Activated naive CD8-positive, alpha-beta T cell (primary cell): ENCODE data around the gene GTF2IRD1.
"Not testable (repeated sequence)": the region's sequence is repeated elsewhere in the genome, so short reads cannot be mapped to it uniquely, and the experiment has no call there.

ENCODE experiments used
- H3K27ac Mint-ChIP-seq: one replicate; pipeline ENCODE4 v1.8.0; 2021; ENCODE audit warnings: mixed read lengths
- H3K27me3 Mint-ChIP-seq: one replicate; pipeline ENCODE4 v1.8.0; 2021; ENCODE audit warnings: mixed read lengths
- H3K36me3 Mint-ChIP-seq: one replicate; pipeline ENCODE4 v1.8.0; 2021; ENCODE audit warnings: mixed read lengths
- H3K4me1 Mint-ChIP-seq: one replicate; pipeline ENCODE4 v1.8.0; 2021; ENCODE audit warnings: low read depth, mixed read lengths
- H3K4me3 Mint-ChIP-seq: one replicate; pipeline ENCODE4 v1.8.0; 2021; ENCODE audit warnings: mild to moderate bottlenecking, mixed read lengths
- H3K9me3 Mint-ChIP-seq: one replicate; pipeline ENCODE4 v1.8.0; 2021; ENCODE audit warnings: low read depth, mixed read lengths

GTF2IRD1 gene

GRCh38 chr7:74453322-74454011 is at the start of gene GTF2IRD1:
Gene GTF2IRD1, plus strand, starts transcription at chr7:74453906. Its CDS starts 54,175 bp downstream, at chr7:74508081.
- H3K27me3 Mint-ChIP-seq: no peaks in the 10 kb centered on the region
- H3K9me3 Mint-ChIP-seq: no peaks in the 10 kb centered on the region
- H3K4me3 Mint-ChIP-seq: peak within 1 kb of the TSS; percentile 87
- peaks cover 15% of the 10 kb centered on the region for H3K4me1 Mint-ChIP-seq
- H3K36me3 Mint-ChIP-seq: no peaks in the 10 kb centered on the region
- H3K27ac Mint-ChIP-seq: peak within 1 kb of the TSS; percentile 93

GRCh38 chr7:74404388-74404700 is 49.4 kb upstream of the GTF2IRD1 start:
- Mint-ChIP-seq H3K4me3 (no peak overlapping the region), H3K27me3 (no peaks in the 10 kb centered on the region), H3K36me3 (no peaks in the 10 kb centered on the region), H3K9me3 (no peaks in the 10 kb centered on the region), H3K4me1 (no peaks in the 10 kb centered on the region), H3K27ac (no peak overlapping the region)

GRCh38 chr7:74404741-74405140 is 49.0 kb upstream of the GTF2IRD1 start:
- no peak overlapping the region for H3K4me3 Mint-ChIP-seq
- no peaks in the 10 kb centered on the region for H3K27me3 Mint-ChIP-seq

GRCh38 chr7:74405191-74405898 is 48.4 kb upstream of the GTF2IRD1 start:
- Mint-ChIP-seq H3K27me3 (no peaks in the 10 kb centered on the region), H3K27ac (no peak overlapping the region), H3K4me3 (no peak overlapping the region), H3K9me3 (no peaks in the 10 kb centered on the region), H3K4me1 (no peaks in the 10 kb centered on the region), H3K36me3 (no peaks in the 10 kb centered on the region)

More at GRCh38 chr7:74404741-74405140, 49.0 kb upstream of the GTF2IRD1 start:
- no peak overlapping the region for H3K27ac Mint-ChIP-seq
- H3K9me3 Mint-ChIP-seq: no peaks in the 10 kb centered on the region
- H3K4me1 Mint-ChIP-seq: no peaks in the 10 kb centered on the region
- no peaks in the 10 kb centered on the region for H3K36me3 Mint-ChIP-seq

- no peaks in the 10 kb centered on the region for H3K9me3 Mint-ChIP-seq
- no peaks in the 10 kb centered on the region for H3K4me1 Mint-ChIP-seq
- no peaks in the 10 kb centered on the region for H3K27me3 Mint-ChIP-seq
Observed at GRCh38 chr7:74405899-74406512, 47.7 kb upstream of the GTF2IRD1 start.

GRCh38 chr7:74407958-74408357 is 45.7 kb upstream of the GTF2IRD1 start:
- H3K27me3 Mint-ChIP-seq: no peaks in the 10 kb centered on the region
- H3K27ac Mint-ChIP-seq: no peak overlapping the region
- no peaks in the 10 kb centered on the region for H3K9me3 Mint-ChIP-seq
- no peak overlapping the region for H3K4me3 Mint-ChIP-seq
- no peaks in the 10 kb centered on the region for H3K4me1 Mint-ChIP-seq
- no peaks in the 10 kb centered on the region for H3K36me3 Mint-ChIP-seq

More at GRCh38 chr7:74405899-74406512, 47.7 kb upstream of the GTF2IRD1 start:
- Mint-ChIP-seq H3K36me3 (no peaks in the 10 kb centered on the region), H3K27ac (no peak overlapping the region), H3K4me3 (no peak overlapping the region)

- H3K4me1 Mint-ChIP-seq: no peaks in the 10 kb centered on the region
- H3K27ac Mint-ChIP-seq: no peak overlapping the region
- H3K9me3 Mint-ChIP-seq: no peaks in the 10 kb centered on the region
- H3K36me3 Mint-ChIP-seq: no peaks in the 10 kb centered on the region
- H3K4me3 Mint-ChIP-seq: no peak overlapping the region
- no peaks in the 10 kb centered on the region for H3K27me3 Mint-ChIP-seq
Observed at GRCh38 chr7:74409571-74409970, 44.1 kb upstream of the GTF2IRD1 start.

GRCh38 chr7:74410772-74411171 is 42.9 kb upstream of the GTF2IRD1 start:
- no peaks in the 10 kb centered on the region for H3K36me3 Mint-ChIP-seq
- no peaks in the 10 kb centered on the region for H3K4me1 Mint-ChIP-seq
- H3K9me3 Mint-ChIP-seq: no peaks in the 10 kb centered on the region
- no peak overlapping the region for H3K4me3 Mint-ChIP-seq
- H3K27ac Mint-ChIP-seq: no peak overlapping the region
- H3K27me3 Mint-ChIP-seq: no peaks in the 10 kb centered on the region

- not testable (repeated sequence) for H3K36me3 Mint-ChIP-seq, H3K4me3 Mint-ChIP-seq, H3K27ac Mint-ChIP-seq, H3K9me3 Mint-ChIP-seq, H3K4me1 Mint-ChIP-seq, H3K27me3 Mint-ChIP-seq
Observed at GRCh38 chr7:74411571-74411970, 42.1 kb upstream of the GTF2IRD1 start.

- no peaks in the 10 kb centered on the region for H3K36me3 Mint-ChIP-seq
- H3K9me3 Mint-ChIP-seq: no peaks in the 10 kb centered on the region
- no peak overlapping the region for H3K27ac Mint-ChIP-seq
- H3K4me1 Mint-ChIP-seq: no peaks in the 10 kb centered on the region
- H3K4me3 Mint-ChIP-seq: no peak overlapping the region
- H3K27me3 Mint-ChIP-seq: no peaks in the 10 kb centered on the region
Observed at GRCh38 chr7:74412056-74412455, 41.6 kb upstream of the GTF2IRD1 start.

- Mint-ChIP-seq H3K9me3 (no peaks in the 10 kb centered on the region), H3K36me3 (no peaks in the 10 kb centered on the region), H3K27me3 (no peaks in the 10 kb centered on the region), H3K4me3 (no peak overlapping the region), H3K27ac (no peak overlapping the region), H3K4me1 (no peaks in the 10 kb centered on the region)
Observed at GRCh38 chr7:74412603-74413002, 41.1 kb upstream of the GTF2IRD1 start.

- H3K36me3 Mint-ChIP-seq, H3K27me3 Mint-ChIP-seq, H3K4me3 Mint-ChIP-seq: not testable (repeated sequence)
Observed at GRCh38 chr7:74414595-74415333, 38.9 kb upstream of the GTF2IRD1 start.

GRCh38 chr7:74417419-74417971 is 36.2 kb upstream of the GTF2IRD1 start:
- no peaks in the 10 kb centered on the region for H3K27me3 Mint-ChIP-seq
- H3K36me3 Mint-ChIP-seq: no peaks in the 10 kb centered on the region
- no peak overlapping the region for H3K27ac Mint-ChIP-seq
- no peak overlapping the region for H3K4me3 Mint-ChIP-seq
- H3K9me3 Mint-ChIP-seq: no peaks in the 10 kb centered on the region
- no peaks in the 10 kb centered on the region for H3K4me1 Mint-ChIP-seq

More at GRCh38 chr7:74414595-74415333, 38.9 kb upstream of the GTF2IRD1 start:
- not testable (repeated sequence) for H3K4me1 Mint-ChIP-seq, H3K9me3 Mint-ChIP-seq, H3K27ac Mint-ChIP-seq

GRCh38 chr7:74418076-74418475 is 35.6 kb upstream of the GTF2IRD1 start:
- H3K9me3 Mint-ChIP-seq: no peaks in the 10 kb centered on the region
- H3K27me3 Mint-ChIP-seq: no peaks in the 10 kb centered on the region
- H3K4me1 Mint-ChIP-seq: no peaks in the 10 kb centered on the region
- no peaks in the 10 kb centered on the region for H3K36me3 Mint-ChIP-seq
- no peak overlapping the region for H3K27ac Mint-ChIP-seq
- no peak overlapping the region for H3K4me3 Mint-ChIP-seq

GRCh38 chr7:74418538-74418937 is 35.2 kb upstream of the GTF2IRD1 start:
- no peaks in the 10 kb centered on the region for H3K36me3 Mint-ChIP-seq
- H3K4me1 Mint-ChIP-seq: no peaks in the 10 kb centered on the region
- H3K27ac Mint-ChIP-seq: no peak overlapping the region
- no peak overlapping the region for H3K4me3 Mint-ChIP-seq
- H3K27me3 Mint-ChIP-seq: no peaks in the 10 kb centered on the region
- H3K9me3 Mint-ChIP-seq: no peaks in the 10 kb centered on the region
